Ascending aorta (tissue), 2 donors: ENCODE measurements around the gene NBAS. TPM values are rescaled to one million over a fixed set of nuclear protein-coding genes. Genes with fewer than 3 reads are reported as not detected.

Experiments
- DNase-seq, 2 donors: peaks; one replicate each; pipeline ENCODE4 v3.0.0-alpha.2; 2019; ENCODE audit warnings: low spot score in 2 of 2
- H3K27ac ChIP-seq, 2 donors: fragments of 200-600 bp; sonication (generic); one replicate each; pipeline ENCODE4 v1.5.1; 2016 to 2017; ENCODE audit warnings: mild to moderate bottlenecking in 1 of 2
- H3K27me3 ChIP-seq: fragments of 200-600 bp; sonication (generic); one replicate; pipeline ENCODE4 v1.5.1; 2017
- H3K36me3 ChIP-seq, 2 donors: fragments of 200-600 bp; sonication (generic); one replicate each; pipeline ENCODE4 v1.5.1; 2016
- H3K4me1 ChIP-seq, 2 donors: fragments of 200-600 bp; sonication (generic); one replicate each; pipeline ENCODE4 v1.5.1; 2016 to 2017; ENCODE audit warnings: mild to moderate bottlenecking in 1 of 2
- H3K4me3 ChIP-seq, 2 donors: fragments of 200-600 bp; sonication (generic); one replicate each; pipeline ENCODE4 v1.5.1; 2016 to 2017; ENCODE audit warnings: mild to moderate bottlenecking in 1 of 2
- H3K9me3 ChIP-seq, 2 donors: fragments of 200-600 bp; sonication (generic); one replicate each; pipeline ENCODE4 v1.5.1; 2016
- CTCF ChIP-seq, 3 experiments: fragments of 200-600 bp in 2 of 3; fragments of 450-650 bp in 1 of 3; sonication (generic) in 2 of 3; IDR thresholded peaks; one replicate each; pipeline ENCODE4 v1.5.1; 2016 to 2019; ENCODE audit warnings: antibody characterized with exemption in 3 of 3, mild to moderate bottlenecking in 1 of 3, moderate library complexity in 1 of 3
- intact Hi-C: fragments of 100-400 bp; cut with DNase I; formaldehyde crosslinking; loops from one replicate; pipeline ENCODE4 v1.15.1; 2023
- total RNA-seq: library from RNA; depleted of rRNA; stranded (reverse); fragments of >200 nt; gene quantifications from one replicate; pipeline ENCODE4 v1.1.0, GENCODE V29; 2016

The NBAS gene
- total RNA-seq, 1 donor from 2014 or later = 37.1 TPM

- Histone ChIP-seq H3K4me1 (no peaks in the 10 kb centered on the region), H3K27me3 (no peaks in the 10 kb centered on the region), H3K9me3 (no peaks in the 10 kb centered on the region), H3K4me3 (no peak overlapping the region), H3K36me3 (peaks cover 73 to 88% of the 10 kb centered on the region in 2 donors), H3K27ac (no peak overlapping the region)
- no peak for TF ChIP-seq CTCF (IDR thresholded peaks at IDR 0.05)
- no peak for DNase-seq
- intact Hi-C loops = no loop called here
Measured at GRCh38 chr2:15606481-15607441, 45.6 kb upstream of the NBAS start.

DNA sequence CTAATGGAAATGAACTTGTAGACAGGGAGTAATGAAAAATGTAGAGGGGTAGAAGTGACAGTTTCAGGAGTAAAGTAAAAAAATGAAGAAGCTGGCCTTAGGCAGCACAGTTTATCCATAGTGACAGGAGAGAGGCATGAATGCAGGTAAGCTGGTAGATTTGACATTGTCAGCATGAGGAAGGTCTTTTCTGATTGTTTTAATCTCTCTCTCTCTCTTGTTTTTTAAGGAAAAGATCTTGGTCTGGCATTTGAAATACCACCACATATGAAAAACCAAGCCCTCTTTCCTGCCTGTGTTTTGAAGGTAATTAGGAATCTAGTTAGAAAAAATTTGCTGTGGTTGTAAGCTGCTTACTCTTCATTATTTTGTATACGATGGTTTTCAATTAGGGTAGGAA, 44.6 kb upstream of the NBAS start:
- peaks cover 83 to 98% of the 10 kb centered on the region in 2 donors for H3K36me3 ChIP-seq
- TF ChIP-seq CTCF (IDR thresholded peaks at IDR 0.05) = no peak
- no peaks in the 10 kb centered on the region for H3K4me1 ChIP-seq
- H3K4me3 ChIP-seq = no peak overlapping the region
- no peaks in the 10 kb centered on the region for H3K27me3 ChIP-seq
- intact Hi-C loops = no loop called here
- H3K27ac ChIP-seq = no peak overlapping the region
- H3K9me3 ChIP-seq = no peaks in the 10 kb centered on the region
- no peak for DNase-seq

GRCh38 chr2:15603948-15604347, 42.8 kb upstream of the NBAS start:
- H3K36me3 ChIP-seq = peaks cover 91 to 97% of the 10 kb centered on the region in 2 donors
- no peak for DNase-seq
- H3K4me1 ChIP-seq = no peaks in the 10 kb centered on the region
- no peaks in the 10 kb centered on the region for H3K27me3 ChIP-seq
- H3K9me3 ChIP-seq = no peaks in the 10 kb centered on the region
- H3K27ac ChIP-seq = no peak overlapping the region
- intact Hi-C loops = no loop called here
- no peak for TF ChIP-seq CTCF (IDR thresholded peaks at IDR 0.05)
- H3K4me3 ChIP-seq = no peak overlapping the region

GRCh38 chr2:15603044-15603765, 42.1 kb upstream of the NBAS start:
- no peak for DNase-seq
- no peaks in the 10 kb centered on the region for H3K4me1 ChIP-seq
- intact Hi-C loops = no loop called here
- peaks cover 86 to 99% of the 10 kb centered on the region in 2 donors for H3K36me3 ChIP-seq
- H3K9me3 ChIP-seq = no peaks in the 10 kb centered on the region
- no peaks in the 10 kb centered on the region for H3K27me3 ChIP-seq
- no peak overlapping the region for H3K27ac ChIP-seq
- no peak for TF ChIP-seq CTCF (IDR thresholded peaks at IDR 0.05)
- H3K4me3 ChIP-seq = no peak overlapping the region

DNA sequence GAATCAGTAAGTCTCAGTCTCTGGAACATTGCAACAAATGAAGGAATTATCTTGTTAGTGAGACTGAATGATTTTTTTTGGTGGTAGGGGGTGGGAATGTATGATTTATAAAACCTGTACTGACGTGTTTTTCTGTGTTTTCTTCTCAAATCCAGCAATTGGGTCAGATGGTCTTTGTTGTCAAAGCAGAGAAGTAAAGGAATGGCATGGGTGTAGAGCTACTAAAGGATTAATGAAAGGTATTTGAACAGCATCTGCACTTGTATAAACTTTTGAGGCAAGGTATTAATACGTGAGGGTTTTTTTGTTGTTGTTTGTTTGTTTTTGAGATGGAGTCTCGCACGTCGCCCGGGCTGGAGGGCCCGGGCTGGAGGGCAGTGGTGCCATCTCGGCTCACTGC, 41.3 kb upstream of the NBAS start:
- intact Hi-C loops = no loop called here

More for the DNA sequence above, 41.3 kb upstream of the NBAS start:
- Histone ChIP-seq H3K4me3 (no peak overlapping the region), H3K27me3 (no peaks in the 10 kb centered on the region), H3K27ac (no peak overlapping the region), H3K36me3 (peaks cover 84 to 99% of the 10 kb centered on the region in 2 donors), H3K4me1 (no peaks in the 10 kb centered on the region), H3K9me3 (no peaks in the 10 kb centered on the region)
- DNase-seq = no peak
- no peak for TF ChIP-seq CTCF (IDR thresholded peaks at IDR 0.05)
